Activated CD8-positive, alpha-beta memory T cell treated with anti-CD3 and anti-CD28 coated beads, Interleukin-2, amount 50 U/mL, for 24 hours (primary cell): ENCODE results near the gene TMEM92.
"Not testable (repeated sequence)": the region's sequence is repeated elsewhere in the genome, so short reads cannot be mapped to it uniquely, and the experiment has no call there.

ENCODE experiments used
- DNase-seq: peaks from one replicate; pipeline ENCODE4 v3.0.0-alpha.2; 2020; ENCODE audit errors: extremely low read depth

Gene TMEM92

GRCh38 chr17:50276588-50277356 lies 2.5 kb downstream of the TMEM92 start:
- no peak for DNase-seq

GRCh38 chr17:50277357-50277754 lies 3.1 kb downstream of the TMEM92 start:
- DNase-seq, result no peak

GRCh38 chr17:50278526-50279180 lies 4.4 kb downstream of the TMEM92 start:
- no peak for DNase-seq

- no peak for DNase-seq
Measured at GRCh38 chr17:50279181-50279526, 4.9 kb downstream of the TMEM92 start.

GRCh38 chr17:50279639-50280038 lies 5.4 kb downstream of the TMEM92 start:
- no peak for DNase-seq

DNA sequence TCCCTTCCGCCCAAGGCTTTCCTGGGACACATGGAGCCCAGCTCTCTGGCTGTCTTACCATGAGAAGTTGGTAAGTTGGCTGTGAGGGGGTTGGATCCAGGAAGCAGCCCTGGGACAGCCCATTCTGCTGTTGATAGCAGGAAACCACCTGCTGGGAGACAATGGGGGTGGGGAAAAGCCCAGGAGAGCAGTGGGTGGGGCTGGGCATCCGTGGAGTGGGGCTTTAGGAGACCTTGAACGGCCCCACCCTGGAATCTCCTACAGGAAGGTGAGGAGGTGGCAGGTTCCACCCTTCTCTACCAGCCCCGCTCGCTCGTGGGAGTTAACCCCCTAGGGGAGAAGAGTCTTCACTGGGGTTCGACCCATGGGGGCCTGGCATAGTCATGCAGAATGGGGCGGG lies 5.8 kb downstream of the TMEM92 start:
- no peak for DNase-seq

DNA sequence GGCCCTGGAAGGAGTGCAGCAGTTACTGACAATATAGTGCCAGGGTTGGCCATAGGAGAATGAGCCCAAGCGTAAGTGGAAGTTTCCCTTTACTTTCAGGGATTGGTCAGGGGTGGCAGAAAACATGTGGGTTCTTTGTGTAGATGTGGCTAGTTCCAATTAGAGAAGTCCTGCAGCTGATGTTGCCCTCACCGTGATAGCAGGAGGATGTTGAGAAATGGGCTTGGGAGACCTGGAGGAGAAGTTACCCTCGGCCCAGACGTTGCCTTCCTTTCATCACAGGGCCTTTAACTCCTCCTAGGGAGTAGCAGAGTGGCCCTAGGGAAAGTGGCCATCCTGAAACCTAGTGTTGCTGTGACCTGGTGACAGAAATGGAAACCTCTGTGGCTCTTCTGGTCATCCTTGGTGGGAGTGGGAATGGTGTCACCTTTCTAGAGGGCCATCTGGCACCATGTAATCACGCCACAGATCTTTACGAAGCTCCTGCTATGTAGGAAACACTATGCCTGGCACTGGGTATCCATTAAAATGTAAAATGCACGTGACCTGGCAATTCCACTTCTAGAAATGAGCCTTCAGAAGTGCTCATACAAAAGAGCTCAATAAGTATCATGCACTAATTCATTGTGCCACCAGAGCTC lies 6.7 kb downstream of the TMEM92 start:
- no peak for DNase-seq

GRCh38 chr17:50281739-50282401 lies 7.6 kb downstream of the TMEM92 start:
- DNase-seq, result no peak

DNA sequence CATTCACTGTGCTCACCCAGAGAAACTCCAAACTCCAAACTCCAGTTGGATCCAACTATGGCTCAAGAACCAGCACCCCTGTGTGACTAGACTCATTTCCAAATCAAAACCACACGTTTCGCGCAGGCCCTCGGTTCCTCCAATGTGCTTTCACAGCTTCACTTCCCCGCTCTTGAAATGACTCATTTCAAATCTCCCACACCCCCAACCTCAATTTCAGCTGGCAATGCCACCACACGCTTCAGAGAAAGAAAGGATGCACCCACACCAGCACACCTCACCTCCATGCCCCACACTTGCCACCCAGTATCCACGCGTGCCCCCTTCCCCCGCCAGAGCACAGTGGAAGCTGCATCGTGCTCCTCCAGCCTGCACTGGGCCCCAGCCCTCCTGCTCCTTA lies 9.0 kb downstream of the TMEM92 start:
- DNase-seq, result no peak

DNA sequence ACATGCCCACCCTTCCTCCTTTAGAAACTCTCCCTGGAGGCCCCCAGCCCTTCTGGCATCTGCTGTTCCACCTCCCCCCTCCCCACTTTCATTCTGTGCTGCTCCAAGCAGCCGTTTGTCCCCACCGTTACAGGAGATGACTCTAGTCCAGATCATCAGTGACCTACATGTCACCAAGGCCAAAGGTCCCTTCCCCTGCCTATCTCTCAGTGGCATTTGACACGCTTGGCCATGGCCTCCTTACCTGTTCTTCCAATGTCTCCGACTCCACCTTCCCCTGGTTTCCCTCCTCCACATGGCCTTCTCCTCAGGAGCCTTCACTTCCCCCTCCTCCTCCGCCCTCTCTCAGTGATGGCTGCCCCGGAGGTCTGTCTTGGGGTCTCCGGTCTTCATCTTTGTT lies 9.4 kb downstream of the TMEM92 start:
- DNase-seq, result no peak

DNA sequence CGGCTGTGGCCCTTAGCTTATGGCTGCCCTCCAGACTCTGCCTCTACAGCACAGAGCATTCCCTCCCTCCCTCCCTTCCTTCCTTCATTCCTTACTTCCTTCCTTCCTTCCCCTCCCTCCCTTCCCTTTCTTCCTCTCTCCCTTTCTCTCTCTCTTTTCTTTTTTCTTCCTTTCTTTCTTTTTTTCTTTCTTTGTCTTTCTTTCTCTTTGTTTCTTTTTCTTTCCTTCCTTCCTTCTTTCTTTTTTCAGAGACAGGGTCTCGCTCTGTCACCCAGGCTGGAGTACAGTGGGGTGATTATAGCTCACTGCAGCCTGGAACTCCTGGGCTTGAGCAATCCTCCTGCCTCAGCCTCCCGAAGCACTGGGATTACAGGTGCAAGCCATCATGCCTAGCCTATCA lies 11.7 kb downstream of the TMEM92 start:
- no peak for DNase-seq

GRCh38 chr17:50287302-50287701 lies 13.0 kb downstream of the TMEM92 start:
- not testable (repeated sequence) for DNase-seq

- DNase-seq, result no peak
Measured at GRCh38 chr17:50288306-50288705, 14.0 kb downstream of the TMEM92 start.

- no peak for DNase-seq
Measured at GRCh38 chr17:50289278-50289677, 15.0 kb downstream of the TMEM92 start.

DNA sequence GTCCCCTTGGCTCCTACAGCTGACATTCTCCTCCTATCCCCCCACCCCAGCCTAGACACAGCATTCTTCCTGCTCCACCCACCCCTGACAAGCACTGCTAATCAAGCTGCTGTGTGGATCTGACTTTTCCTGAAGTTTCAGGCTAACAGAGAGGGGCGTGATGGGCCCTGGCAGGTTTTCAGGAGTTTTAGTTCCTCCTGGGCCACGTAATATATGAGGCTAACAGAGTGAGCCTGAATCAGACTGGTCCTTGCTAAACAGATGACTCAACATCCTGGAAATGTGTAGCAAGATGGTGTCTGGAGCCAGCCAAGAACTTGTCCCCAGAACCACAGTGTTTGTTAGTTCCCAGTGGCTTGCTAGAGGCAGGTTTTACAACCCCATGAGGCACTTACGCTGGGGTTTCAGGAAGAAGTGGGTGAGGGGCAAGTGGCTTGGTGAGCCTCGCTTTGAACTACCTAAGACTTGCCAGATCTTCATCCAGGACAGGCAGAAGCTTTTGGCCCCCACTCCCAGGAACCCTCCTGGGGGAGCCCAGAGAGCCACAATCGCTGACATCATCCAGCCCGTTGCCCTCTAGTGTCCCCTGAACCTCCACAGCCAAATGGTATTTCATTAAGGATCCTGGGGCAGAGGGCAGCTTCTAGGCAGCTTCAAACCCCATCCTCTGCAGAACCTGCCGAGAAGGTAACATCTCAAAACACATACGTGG lies 15.9 kb downstream of the TMEM92 start:
- no peak for DNase-seq

DNA sequence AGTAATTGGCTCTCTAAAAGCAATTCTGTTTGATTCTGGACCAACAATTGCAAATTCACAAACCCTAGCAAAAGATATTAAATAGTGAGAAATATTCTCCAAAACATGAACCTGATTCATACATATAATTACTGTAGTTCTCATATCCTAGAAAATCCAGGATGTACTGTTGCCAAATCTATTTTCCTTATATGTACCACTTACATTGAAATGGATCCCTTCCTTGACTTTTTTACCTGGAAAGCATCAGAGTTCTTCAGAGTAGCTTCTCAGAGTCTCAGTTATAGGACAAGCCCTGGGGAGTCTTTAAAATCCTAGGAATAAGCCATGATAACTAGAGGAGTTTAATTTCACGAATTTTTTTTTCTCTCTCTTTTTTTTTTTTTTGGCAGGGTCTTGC lies 16.7 kb downstream of the TMEM92 start:
- no peak for DNase-seq

- no peak for DNase-seq
Measured at GRCh38 chr17:50292465-50292864, 18.2 kb downstream of the TMEM92 start.

DNA sequence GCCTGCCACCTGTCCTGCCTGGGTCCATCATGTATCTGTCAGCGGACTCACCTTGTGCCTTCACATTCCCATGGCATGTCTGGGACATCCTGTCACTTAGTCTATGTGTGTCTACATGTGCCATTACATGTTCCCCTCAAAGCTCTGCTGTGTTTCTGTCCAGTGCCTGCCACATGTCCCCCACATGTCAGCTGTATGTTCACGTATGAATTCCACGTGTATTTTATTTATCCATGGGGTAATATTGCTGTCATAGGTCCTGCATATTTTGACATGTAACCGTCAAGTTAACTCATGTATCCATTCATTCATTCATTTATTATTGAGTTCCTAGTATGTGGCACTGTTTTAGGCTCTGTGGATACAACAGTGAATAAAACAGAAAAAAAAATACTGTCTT lies 20.8 kb downstream of the TMEM92 start:
- DNase-seq, result no peak

- DNase-seq, result peak; percentile 51
Measured at GRCh38 chr17:50297407-50297865, 23.2 kb downstream of the TMEM92 start.

DNA sequence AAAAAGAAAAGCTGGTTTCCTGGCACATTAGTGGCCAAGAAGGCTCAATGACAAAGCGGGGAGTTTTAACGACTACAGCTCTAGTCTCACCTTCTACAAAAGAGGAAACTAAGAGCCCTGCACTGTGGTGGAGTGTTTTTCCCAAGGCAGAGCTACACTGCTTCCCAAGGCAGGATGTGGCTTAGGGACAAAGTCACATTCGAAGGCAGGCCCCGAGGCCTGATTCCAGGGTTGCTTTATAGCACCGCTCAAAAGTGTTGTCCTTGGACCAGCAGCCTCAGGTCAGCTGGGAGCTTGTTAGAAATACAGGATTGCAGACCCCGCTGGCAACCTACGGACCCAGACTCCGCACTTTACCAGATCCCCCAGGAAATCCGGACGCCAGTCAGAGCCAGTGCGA lies 23.8 kb downstream of the TMEM92 start:
- no peak for DNase-seq

DNA sequence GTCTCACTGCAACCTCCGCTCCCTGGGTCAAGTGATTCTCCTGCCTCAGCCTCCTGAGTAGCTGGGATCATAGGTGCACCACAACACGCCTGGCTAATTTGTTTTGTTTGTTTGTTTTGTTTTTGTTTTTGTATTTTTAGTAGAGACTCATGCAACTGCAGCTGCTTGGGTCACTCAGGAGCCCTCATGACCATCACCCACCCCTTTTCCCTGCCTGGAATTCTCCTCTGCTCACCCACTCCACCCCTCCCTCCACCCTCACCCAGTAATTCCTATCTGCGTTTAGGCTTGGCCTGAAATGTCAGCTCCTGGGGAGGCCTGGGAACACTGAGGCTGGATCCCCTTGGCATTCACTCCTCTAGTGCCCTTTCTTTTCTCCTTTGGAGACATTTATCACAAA lies 25.5 kb downstream of the TMEM92 start:
- DNase-seq, result no peak

DNA sequence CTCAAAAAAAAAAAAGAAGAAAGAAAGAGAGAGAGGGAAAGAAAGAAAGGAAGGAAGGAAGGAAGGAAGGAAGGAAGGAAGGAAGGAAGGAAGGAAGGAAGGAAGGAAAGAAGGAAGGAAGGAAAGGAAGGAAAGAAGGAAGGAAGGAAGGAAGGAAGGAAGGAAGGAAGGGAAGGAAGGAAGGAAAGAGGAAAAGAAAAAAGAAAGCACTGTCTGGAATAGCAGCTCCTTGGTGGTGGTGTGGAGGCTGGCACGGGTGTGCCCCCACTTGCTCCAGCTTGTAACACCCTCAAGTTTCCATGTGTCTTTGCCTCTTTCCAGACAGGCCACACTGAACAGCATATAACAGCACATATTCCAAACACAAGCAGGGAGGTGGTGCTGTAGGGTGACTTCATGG lies 26.6 kb downstream of the TMEM92 start:
- not testable (repeated sequence) for DNase-seq
